Neural cell (in vitro differentiated cells): ENCODE measurements around the gene CCDC43. TPM values are rescaled to one million over a fixed set of nuclear protein-coding genes. Genes with fewer than 3 reads are reported as not detected.

ENCODE experiments used
- H2AFZ ChIP-seq: fragments of 200-600, 300-800 bp; sonication (generic), shearing (Covaris generic); 2 replicates; pipeline ENCODE4 v1.6.0; 2014; ENCODE audit warnings: low read depth, mild to moderate bottlenecking, antibody characterized with exemption, low read length, moderate library complexity
- H3F3A ChIP-seq: fragments of 200-600 bp; shearing (Covaris generic); 2 replicates; pipeline ENCODE4 v1.6.1; 2016; ENCODE audit warnings: mild to moderate bottlenecking, moderate library complexity, mixed read lengths, antibody characterized with exemption, low read length; ENCODE audit not compliant: insufficient read depth, poor library complexity, severe bottlenecking
- H3K27ac ChIP-seq: fragments of 200-600, 300-800 bp; sonication (generic), shearing (Covaris generic); 2 replicates; pipeline ENCODE4 v1.5.1; 2014; ENCODE audit warnings: mild to moderate bottlenecking, low read length, moderate library complexity
- H3K27me3 ChIP-seq: fragments of 300-800, 200-600 bp; sonication (generic), shearing (Covaris generic); 2 replicates; pipeline ENCODE4 v1.6.0; 2014; ENCODE audit warnings: mild to moderate bottlenecking, low read depth, low read length, moderate library complexity; ENCODE audit not compliant: insufficient read depth
- H3K36me3 ChIP-seq: fragments of 300-800, 200-600 bp; sonication (generic), shearing (Covaris generic); 2 replicates; pipeline ENCODE4 v1.5.1; 2014; ENCODE audit warnings: mild to moderate bottlenecking, antibody characterized with exemption, low read length, moderate library complexity; ENCODE audit not compliant: insufficient read depth
- H3K4me2 ChIP-seq: fragments of 300-800, 200-600 bp; sonication (generic), shearing (Covaris generic); 2 replicates; pipeline ENCODE4 v1.6.0; 2014; ENCODE audit warnings: mild to moderate bottlenecking, low read length
- H3K4me3 ChIP-seq: fragments of 300-800, 200-600 bp; sonication (generic), shearing (Covaris generic); 2 replicates; pipeline ENCODE4 v1.5.1; 2014; ENCODE audit warnings: mild to moderate bottlenecking, low read length, moderate library complexity
- H3K79me2 ChIP-seq: fragments of 200-600 bp; shearing (Covaris generic); replicated peaks from 2 replicates; pipeline ENCODE4 v1.6.0; 2014; ENCODE audit warnings: mild to moderate bottlenecking, low read length, moderate library complexity; ENCODE audit not compliant: insufficient read depth
- H3K9ac ChIP-seq: fragments of 300-800, 200-600 bp; sonication (generic), shearing (Covaris generic); 2 replicates; pipeline ENCODE4 v1.6.1; 2016; ENCODE audit warnings: mild to moderate bottlenecking, low read length, mixed read lengths
- H3K9me2 ChIP-seq: fragments of 200-600 bp; shearing (Covaris generic); 2 replicates; pipeline ENCODE4 v1.6.1; 2016; ENCODE audit warnings: mild to moderate bottlenecking, low read length, mixed read lengths; ENCODE audit not compliant: insufficient read depth
- H3K9me3 ChIP-seq: fragments of 200-600, 300-800 bp; sonication (generic), shearing (Covaris generic); 2 replicates; pipeline ENCODE4 v1.6.1; 2016; ENCODE audit warnings: mild to moderate bottlenecking, mixed run types, low read length, moderate library complexity, mixed read lengths
- H4K20me1 ChIP-seq: fragments of 200-600 bp; shearing (Covaris generic); 2 replicates; pipeline ENCODE4 v1.6.1; 2016; ENCODE audit warnings: mild to moderate bottlenecking, mixed run types; ENCODE audit not compliant: insufficient read depth
- CTCF ChIP-seq: fragments of 450-650 bp; IDR thresholded peaks from 2 replicates; pipeline ENCODE4 v1.5.1; 2014; ENCODE audit warnings: antibody characterized with exemption, mild to moderate bottlenecking, moderate library complexity; ENCODE audit not compliant: poor library complexity, severe bottlenecking
- EP300 ChIP-seq: fragments of 450-650 bp; conservative IDR thresholded peaks from 2 replicates; pipeline ENCODE4 v1.6.1; 2014; ENCODE audit warnings: antibody characterized with exemption, mild to moderate bottlenecking, moderate library complexity; ENCODE audit not compliant: poor library complexity, severe bottlenecking
- EZH2 ChIP-seq: fragments of 200-600, 300-800 bp; shearing (Covaris generic), sonication (generic); IDR thresholded peaks from 2 replicates; pipeline ENCODE4 v1.6.1; 2014; ENCODE audit warnings: antibody characterized with exemption, low read length, borderline replicate concordance, mild to moderate bottlenecking; ENCODE audit not compliant: insufficient read depth, poor library complexity, severe bottlenecking
- MXI1 ChIP-seq: fragments of 450-650 bp; conservative IDR thresholded peaks from 2 replicates; pipeline ENCODE4 v1.6.1; 2014; ENCODE audit warnings: antibody characterized with exemption, mild to moderate bottlenecking; ENCODE audit not compliant: poor library complexity, severe bottlenecking
- POLR2AphosphoS5 ChIP-seq: IDR thresholded peaks from 2 replicates; pipeline ENCODE4 v1.6.1; 2012
- RAD21 ChIP-seq: fragments of 450-650 bp; conservative IDR thresholded peaks from 2 replicates; pipeline ENCODE4 v1.6.1; 2014; ENCODE audit warnings: antibody characterized with exemption, mild to moderate bottlenecking, moderate library complexity
- SMC3 ChIP-seq: fragments of 450-650 bp; conservative IDR thresholded peaks from 2 replicates; pipeline ENCODE4 v1.6.1; 2014; ENCODE audit warnings: antibody characterized with exemption, mild to moderate bottlenecking, moderate library complexity; ENCODE audit not compliant: poor library complexity
- TAF1 ChIP-seq: IDR thresholded peaks from 2 replicates; pipeline ENCODE4 v1.6.1; 2012; ENCODE audit warnings: low read depth
- polyA plus RNA-seq: library from polyadenylated mRNA; depleted of rRNA; stranded (reverse); fragments of >200 nt; gene quantifications from 2 replicates; pipeline ENCODE4 v1.2.3, GENCODE V29; 2014
- TF ChIP-seq, protein P1 (sequence below): IDR thresholded peaks from 2 replicates; pipeline ENCODE4 v1.6.1; 2012; ENCODE audit warnings: borderline replicate concordance

Gene CCDC43
- polyA plus RNA-seq, 1 donor from 2014 or later = 53.3 TPM

GRCh38 chr17:44719444-44719843 is 29.9 kb upstream of the CCDC43 start:
- Histone ChIP-seq H3K9me3 (no peaks in the 10 kb centered on the region), H4K20me1 (no peaks in the 10 kb centered on the region), H3K4me2 (no peak overlapping the region), H3K27ac (no peak overlapping the region), H3K27me3 (no peaks in the 10 kb centered on the region), H3K9ac (no peak overlapping the region), H3K4me3 (no peak overlapping the region), H2AFZ (no peak overlapping the region), H3K36me3 (no peaks in the 10 kb centered on the region), H3K9me2 (no peaks in the 10 kb centered on the region), H3F3A (no peaks in the 10 kb centered on the region), H3K79me2 (no peaks in the 10 kb centered on the region)
- TF ChIP-seq TAF1 (no peak), RAD21 (no peak), EP300 (no peak), POLR2AphosphoS5 (no peak), CTCF (no peak), EZH2 (no peak), SMC3 (no peak), MXI1 (no peak)
- TF ChIP-seq, protein P1, sequence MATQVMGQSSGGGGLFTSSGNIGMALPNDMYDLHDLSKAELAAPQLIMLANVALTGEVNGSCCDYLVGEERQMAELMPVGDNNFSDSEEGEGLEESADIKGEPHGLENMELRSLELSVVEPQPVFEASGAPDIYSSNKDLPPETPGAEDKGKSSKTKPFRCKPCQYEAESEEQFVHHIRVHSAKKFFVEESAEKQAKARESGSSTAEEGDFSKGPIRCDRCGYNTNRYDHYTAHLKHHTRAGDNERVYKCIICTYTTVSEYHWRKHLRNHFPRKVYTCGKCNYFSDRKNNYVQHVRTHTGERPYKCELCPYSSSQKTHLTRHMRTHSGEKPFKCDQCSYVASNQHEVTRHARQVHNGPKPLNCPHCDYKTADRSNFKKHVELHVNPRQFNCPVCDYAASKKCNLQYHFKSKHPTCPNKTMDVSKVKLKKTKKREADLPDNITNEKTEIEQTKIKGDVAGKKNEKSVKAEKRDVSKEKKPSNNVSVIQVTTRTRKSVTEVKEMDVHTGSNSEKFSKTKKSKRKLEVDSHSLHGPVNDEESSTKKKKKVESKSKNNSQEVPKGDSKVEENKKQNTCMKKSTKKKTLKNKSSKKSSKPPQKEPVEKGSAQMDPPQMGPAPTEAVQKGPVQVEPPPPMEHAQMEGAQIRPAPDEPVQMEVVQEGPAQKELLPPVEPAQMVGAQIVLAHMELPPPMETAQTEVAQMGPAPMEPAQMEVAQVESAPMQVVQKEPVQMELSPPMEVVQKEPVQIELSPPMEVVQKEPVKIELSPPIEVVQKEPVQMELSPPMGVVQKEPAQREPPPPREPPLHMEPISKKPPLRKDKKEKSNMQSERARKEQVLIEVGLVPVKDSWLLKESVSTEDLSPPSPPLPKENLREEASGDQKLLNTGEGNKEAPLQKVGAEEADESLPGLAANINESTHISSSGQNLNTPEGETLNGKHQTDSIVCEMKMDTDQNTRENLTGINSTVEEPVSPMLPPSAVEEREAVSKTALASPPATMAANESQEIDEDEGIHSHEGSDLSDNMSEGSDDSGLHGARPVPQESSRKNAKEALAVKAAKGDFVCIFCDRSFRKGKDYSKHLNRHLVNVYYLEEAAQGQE = no peak

- Histone ChIP-seq H3K4me3 (peak within 1 kb of the TSS; percentile 77), H3K9me2 (no peaks in the 10 kb centered on the region)
Measured at GRCh38 chr17:44708401-44709263, 19.1 kb upstream of the CCDC43 start, which contains the start of gene DBF4B. Gene DBF4B (plus strand): TSS chr17:44708665. CDS start chr17:44708821, 156 bp downstream.

More at GRCh38 chr17:44708401-44709263, 19.1 kb upstream of the CCDC43 start, which contains the start of gene DBF4B:
- Histone ChIP-seq H4K20me1 (no peaks in the 10 kb centered on the region), H3K9ac (peak within 1 kb of the TSS; percentile 71), H3K9me3 (no peaks in the 10 kb centered on the region), H3K27me3 (no peaks in the 10 kb centered on the region), H3F3A (no peaks in the 10 kb centered on the region), H3K79me2 (peaks cover 10% of the 10 kb centered on the region), H3K4me2 (peak within 1 kb of the TSS; percentile 84), H3K27ac (peak within 1 kb of the TSS; percentile 77), H2AFZ (peak within 1 kb of the TSS; percentile 97), H3K36me3 (no peaks in the 10 kb centered on the region)
- TF ChIP-seq POLR2AphosphoS5 = peak; percentile 63
- TF ChIP-seq, protein P1 = peak; percentile 60
- peak; percentile 70 for TF ChIP-seq TAF1
- peak; percentile 34 for TF ChIP-seq CTCF
- peak; percentile 8 for TF ChIP-seq SMC3
- TF ChIP-seq RAD21 = peak; percentile 22
- TF ChIP-seq MXI1 = peak; percentile 93
- peak; percentile 64 for TF ChIP-seq EP300
- no peak for TF ChIP-seq EZH2
